Lung (tissue), 12 donors: ENCODE results near the gene VWCE. TPM values are rescaled to one million over a fixed set of nuclear protein-coding genes. Genes with fewer than 3 reads are reported as not detected.

ENCODE experiments used
- ATAC-seq: fragments of 200-7000 bp; cut with Tn5 transposase; one replicate; pipeline ENCODE4 v1.9.1; 2020; ENCODE audit warnings: moderate number of reproducible peaks; ENCODE audit not compliant: insufficient read depth, low FRiP score
- DNase-seq, 3 donors: peaks; one replicate each; pipeline ENCODE4 v3.0.0-alpha.2; 2013 to 2017
- H3K27ac ChIP-seq, 2 donors: one replicate each; pipeline ENCODE4 v1.5.1; 2013; ENCODE audit warnings: mild to moderate bottlenecking in 2 of 2, moderate library complexity in 2 of 2, control low read depth in 1 of 2, inconsistent platforms in 1 of 2, low read depth in 1 of 2, low read length in 1 of 2
- H3K27me3 ChIP-seq, 3 donors: one replicate each; pipeline ENCODE4 v1.5.1; 2013; ENCODE audit warnings: low read length in 2 of 3; ENCODE audit not compliant: control insufficient read depth in 3 of 3, insufficient read depth in 3 of 3
- H3K36me3 ChIP-seq, 4 donors: one replicate each; pipeline ENCODE4 v1.5.1; 2013; ENCODE audit warnings: low read length in 4 of 4, mild to moderate bottlenecking in 1 of 4, moderate library complexity in 1 of 4; ENCODE audit not compliant: control insufficient read depth in 4 of 4, insufficient read depth in 4 of 4
- H3K4me1 ChIP-seq, 5 donors: one replicate each; pipeline ENCODE4 v1.5.1; 2013; ENCODE audit warnings: low read length in 5 of 5, mild to moderate bottlenecking in 2 of 5, moderate library complexity in 1 of 5; ENCODE audit not compliant: control insufficient read depth in 5 of 5, insufficient read depth in 5 of 5
- H3K4me3 ChIP-seq: one replicate; pipeline ENCODE4 v1.5.1; 2013; ENCODE audit warnings: mild to moderate bottlenecking, control low read depth, moderate library complexity
- H3K9ac ChIP-seq, 2 donors: one replicate each; pipeline ENCODE4 v1.5.1; 2013; ENCODE audit warnings: low read length in 2 of 2, control low read depth in 1 of 2; ENCODE audit not compliant: insufficient read depth in 1 of 2
- H3K9me3 ChIP-seq, 4 donors: one replicate each; pipeline ENCODE4 v1.5.1; 2013; ENCODE audit warnings: low read length in 3 of 4, mild to moderate bottlenecking in 1 of 4, moderate library complexity in 1 of 4; ENCODE audit not compliant: control insufficient read depth in 4 of 4, insufficient read depth in 3 of 4
- WGBS, 2 donors: extraction: QIAGEN DNeasy Blood & Tissue Kit; methylation state at CpG; one replicate each; pipeline ENCODE4 v1.1.7; 2013; 5-methylcytosine and 5-hydroxymethylcytosine counted together
- polyA plus RNA-seq, 2 donors: library from polyadenylated mRNA; stranded (reverse); fragments of 200-250 nt; gene quantifications; one replicate each; pipeline ENCODE4 v1.2.1, GENCODE V29; 2013
- total RNA-seq, 2 donors: library from RNA; depleted of rRNA in 1 of 2; stranded (reverse); fragments of >200 nt in 1 of 2; gene quantifications; one replicate each; pipeline ENCODE4 v1.2.1, GENCODE V29; 2014 to 2021
- TF ChIP-seq, protein P1 (sequence below): IDR thresholded peaks from 2 replicates; pipeline ENCODE4 v1.5.1; 2012; ENCODE audit warnings: mild to moderate bottlenecking; ENCODE audit errors: control extremely low read depth, extremely low read depth
- donor health status: control.
- donor health status: control.
- donor health status: Bipolar disorder and iron deficiency.
- donor health status: healthy.
- donor health status: DM: yes; HTN: yes; CAD: no.

Gene VWCE
- total and polyA plus RNA-seq, 4 donors, result 0.13 to 1.2 (median 0.60) TPM

- Histone ChIP-seq H3K36me3 (peaks cover 0 to 21% (median 7%) of the 10 kb centered on the region in 4 donors), H3K9me3 (no peaks in the 10 kb centered on the region), H3K27ac (no peak overlapping the region), H3K9ac (no peak overlapping the region), H3K27me3 (no peaks in the 10 kb centered on the region), H3K4me1 (no peaks in the 10 kb centered on the region), H3K4me3 (no peak overlapping the region)
- ATAC-seq (no peak), DNase-seq (no peak)
- TF ChIP-seq, protein P1, sequence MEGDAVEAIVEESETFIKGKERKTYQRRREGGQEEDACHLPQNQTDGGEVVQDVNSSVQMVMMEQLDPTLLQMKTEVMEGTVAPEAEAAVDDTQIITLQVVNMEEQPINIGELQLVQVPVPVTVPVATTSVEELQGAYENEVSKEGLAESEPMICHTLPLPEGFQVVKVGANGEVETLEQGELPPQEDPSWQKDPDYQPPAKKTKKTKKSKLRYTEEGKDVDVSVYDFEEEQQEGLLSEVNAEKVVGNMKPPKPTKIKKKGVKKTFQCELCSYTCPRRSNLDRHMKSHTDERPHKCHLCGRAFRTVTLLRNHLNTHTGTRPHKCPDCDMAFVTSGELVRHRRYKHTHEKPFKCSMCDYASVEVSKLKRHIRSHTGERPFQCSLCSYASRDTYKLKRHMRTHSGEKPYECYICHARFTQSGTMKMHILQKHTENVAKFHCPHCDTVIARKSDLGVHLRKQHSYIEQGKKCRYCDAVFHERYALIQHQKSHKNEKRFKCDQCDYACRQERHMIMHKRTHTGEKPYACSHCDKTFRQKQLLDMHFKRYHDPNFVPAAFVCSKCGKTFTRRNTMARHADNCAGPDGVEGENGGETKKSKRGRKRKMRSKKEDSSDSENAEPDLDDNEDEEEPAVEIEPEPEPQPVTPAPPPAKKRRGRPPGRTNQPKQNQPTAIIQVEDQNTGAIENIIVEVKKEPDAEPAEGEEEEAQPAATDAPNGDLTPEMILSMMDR, result no peak
- 96 to 98% methylated on average over 4 of the region's 4 CpGs for WGBS, 2 donors
Measured at GRCh38 chr11:61341706-61342105, 46.6 kb upstream of the VWCE start.

- no peak for ATAC-seq
- H3K9me3 ChIP-seq, result no peaks in the 10 kb centered on the region
- H3K27me3 ChIP-seq, result no peaks in the 10 kb centered on the region
- peaks cover 0 to 19% (median 7%) of the 10 kb centered on the region in 4 donors for H3K36me3 ChIP-seq
- peaks cover 0 to 5% (median 0%) of the 10 kb centered on the region in 5 donors for H3K4me1 ChIP-seq
- H3K27ac ChIP-seq, result no peak overlapping the region
- TF ChIP-seq, protein P1, result no peak
- no peak overlapping the region for H3K4me3 ChIP-seq
- DNase-seq, result no peak
- WGBS, 2 donors, result 97 to 98% methylated on average over 2 of the region's 2 CpGs
- no peak overlapping the region for H3K9ac ChIP-seq
Measured at GRCh38 chr11:61340979-61341378, 45.9 kb upstream of the VWCE start.

DNA sequence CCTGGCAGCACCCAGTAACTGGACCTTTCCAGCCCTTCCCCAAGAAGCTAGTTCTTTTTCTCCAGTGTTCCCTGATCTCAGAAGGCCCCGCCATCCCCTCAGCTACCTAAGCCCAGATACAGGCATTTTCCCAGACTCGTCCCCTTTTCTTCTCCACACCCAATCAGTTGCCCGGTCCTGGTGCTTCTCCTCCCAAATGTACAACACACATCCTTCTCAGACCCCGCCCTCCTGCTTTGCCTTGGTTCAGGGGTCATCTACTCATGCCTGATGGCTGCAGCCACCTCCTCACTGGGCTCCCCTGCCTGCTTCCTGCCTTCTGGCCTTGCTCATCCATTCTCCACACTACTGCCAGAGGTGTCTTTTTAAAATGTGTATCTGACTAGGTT is 44.4 kb upstream of the VWCE start:
- TF ChIP-seq, protein P1, result no peak
- DNase-seq (no peak), ATAC-seq (no peak)
- Histone ChIP-seq H3K36me3 (peaks cover 0 to 15% (median 7%) of the 10 kb centered on the region in 4 donors), H3K4me3 (no peak overlapping the region), H3K27ac (no peak overlapping the region), H3K9me3 (no peaks in the 10 kb centered on the region), H3K9ac (no peak overlapping the region), H3K27me3 (no peaks in the 10 kb centered on the region), H3K4me1 (peaks cover 0 to 11% (median 0%) of the 10 kb centered on the region in 5 donors)
- 89 to 91% methylated on average over 4 of the region's 4 CpGs for WGBS, 2 donors
